Stimulated activated CD8-positive, alpha-beta memory T cell treated with anti-CD3 and anti-CD28 coated beads, Interleukin-4, amount 100 ng/mL, for 1 hour (primary cell): Measurements from ENCODE around the gene ACRBP.
A peak's percentile ranks its signal among the peaks of the same experiment; 100 is the strongest.

Experiments
- DNase-seq, 2 donors: peaks; one replicate each; pipeline ENCODE4 v3.0.0-alpha.2; 2020; ENCODE audit warnings: low read depth in 2 of 2, low spot score in 1 of 2

The ACRBP gene

GRCh38 chr12:6650832-6651231 is 3.6 kb upstream of the ACRBP start:
- no peak for DNase-seq

GRCh38 chr12:6646276-6647082 is 753 bp downstream of the ACRBP start:
- DNase-seq, result no peak

- no peak for DNase-seq
These were observed 2.3 kb downstream of the ACRBP start for GRCh38 chr12:6644903-6645302.

GRCh38 chr12:6644257-6644596 is 3.0 kb downstream of the ACRBP start:
- DNase-seq, result no peak

- no peak for DNase-seq
These were observed 3.5 kb downstream of the ACRBP start for GRCh38 chr12:6643569-6644256.

GRCh38 chr12:6641131-6641530 is 6.1 kb downstream of the ACRBP start:
- no peak for DNase-seq

- no peak for DNase-seq
These were observed 6.7 kb downstream of the ACRBP start for GRCh38 chr12:6640497-6640896.

- DNase-seq, result no peak
These were observed 8.0 kb downstream of the ACRBP start for GRCh38 chr12:6639151-6639801.

GRCh38 chr12:6638305-6638704 is 8.9 kb downstream of the ACRBP start:
- DNase-seq, result no peak

- DNase-seq, result no peak
These were observed 11.2 kb downstream of the ACRBP start, which contains the start of gene LPAR5 for GRCh38 chr12:6635856-6636531. Gene LPAR5, minus strand, starts transcription at chr12:6635959. Its CDS starts 14,711 bp downstream, at chr12:6621248.

- peak in 1 of 2 donors; percentile 52 for DNase-seq
These were observed 11.8 kb downstream of the ACRBP start for GRCh38 chr12:6635375-6635855.

GRCh38 chr12:6632026-6632983 is 14.9 kb downstream of the ACRBP start:
- no peak for DNase-seq

GRCh38 chr12:6631549-6631961 is 15.7 kb downstream of the ACRBP start:
- DNase-seq, result no peak

- no peak for DNase-seq
These were observed 16.5 kb downstream of the ACRBP start for GRCh38 chr12:6630736-6631135.

- no peak for DNase-seq
These were observed 19.6 kb downstream of the ACRBP start for GRCh38 chr12:6627616-6628015.

GRCh38 chr12:6626654-6627283 is 20.5 kb downstream of the ACRBP start:
- DNase-seq, result no peak

- DNase-seq, result no peak
These were observed 26.4 kb downstream of the ACRBP start for GRCh38 chr12:6620885-6621274.

GRCh38 chr12:6620137-6620884 is 26.9 kb downstream of the ACRBP start:
- DNase-seq, result no peak
